Mesenchymal stem cell (in vitro differentiated cells and primary cell): ENCODE results near the gene HMG20A.

Experiments
- DNase-seq: peaks from one replicate; pipeline ENCODE4 v3.0.0-alpha.2; 2013
- H2AFZ ChIP-seq: one replicate; pipeline ENCODE4 v1.6.1; 2013; ENCODE audit warnings: low read depth, mild to moderate bottlenecking, control low read depth, inconsistent platforms, low read length, moderate library complexity
- H2AK5ac ChIP-seq: 2 replicates; pipeline ENCODE4 v1.6.1; 2013; ENCODE audit warnings: low read length, moderate library complexity, mild to moderate bottlenecking, inconsistent platforms; ENCODE audit not compliant: severe bottlenecking
- H2BK120ac ChIP-seq: one replicate; pipeline ENCODE4 v1.6.1; 2013; ENCODE audit warnings: low read depth, mild to moderate bottlenecking, inconsistent platforms, low read length, moderate library complexity
- H2BK12ac ChIP-seq, 2 experiments: one replicate each; pipeline ENCODE4 v1.6.1; 2013; ENCODE audit warnings: inconsistent platforms in 2 of 2, low read length in 2 of 2, mild to moderate bottlenecking in 2 of 2, moderate library complexity in 2 of 2, control low read depth in 1 of 2
- H2BK15ac ChIP-seq: one replicate; pipeline ENCODE4 v1.6.1; 2013; ENCODE audit warnings: mild to moderate bottlenecking, low read depth, inconsistent platforms; ENCODE audit not compliant: poor library complexity, severe bottlenecking
- H2BK5ac ChIP-seq: 2 replicates; pipeline ENCODE4 v1.6.1; 2013; ENCODE audit warnings: low read depth, mild to moderate bottlenecking, low read length, control low read depth, inconsistent platforms; ENCODE audit not compliant: poor library complexity, severe bottlenecking
- H3K14ac ChIP-seq, 2 experiments: one replicate each; pipeline ENCODE4 v1.6.1; 2013; ENCODE audit warnings: inconsistent platforms in 2 of 2, low read length in 2 of 2, control low read depth in 1 of 2, mild to moderate bottlenecking in 1 of 2, moderate library complexity in 1 of 2
- H3K18ac ChIP-seq, 2 experiments: one replicate each; pipeline ENCODE4 v1.6.1; 2013; ENCODE audit warnings: inconsistent platforms in 2 of 2, low read length in 2 of 2, control low read depth in 1 of 2, low read depth in 1 of 2, mild to moderate bottlenecking in 1 of 2
- H3K23ac ChIP-seq, 2 experiments: one replicate each; pipeline ENCODE4 v1.6.1; 2013; ENCODE audit warnings: inconsistent platforms in 2 of 2, low read length in 2 of 2, mild to moderate bottlenecking in 2 of 2, moderate library complexity in 2 of 2, control low read depth in 1 of 2
- H3K27ac ChIP-seq: 2 replicates; pipeline ENCODE4 v1.5.1; 2013; ENCODE audit warnings: mild to moderate bottlenecking, moderate library complexity, low read length, control low read depth, inconsistent platforms; ENCODE audit not compliant: poor library complexity, severe bottlenecking
- H3K27me3 ChIP-seq, 2 experiments: 2 replicates each; pipeline versions ENCODE4 v1.6.1 to v1.7.0; 2013; ENCODE audit warnings: low read length in 2 of 2, mild to moderate bottlenecking in 2 of 2, moderate library complexity in 2 of 2, control low read depth in 1 of 2, inconsistent platforms in 1 of 2; ENCODE audit not compliant: control insufficient read depth in 1 of 2, insufficient read depth in 1 of 2
- H3K36me3 ChIP-seq, 2 experiments: 2 replicates each; pipeline versions ENCODE4 v1.6.1 to v1.7.0; 2013; ENCODE audit warnings: low read length in 2 of 2, control low read depth in 1 of 2, inconsistent platforms in 1 of 2, low read depth in 1 of 2, mild to moderate bottlenecking in 1 of 2; ENCODE audit not compliant: insufficient read depth in 2 of 2, control insufficient read depth in 1 of 2
- H3K4ac ChIP-seq, 2 experiments: one replicate each; pipeline ENCODE4 v1.6.1; 2013; ENCODE audit warnings: inconsistent platforms in 2 of 2, low read length in 2 of 2, mild to moderate bottlenecking in 2 of 2, moderate library complexity in 2 of 2, control low read depth in 1 of 2, low read depth in 1 of 2
- H3K4me1 ChIP-seq: 2 replicates; pipeline ENCODE4 v1.6.1; 2013; ENCODE audit warnings: low read depth, low read length, control low read depth; ENCODE audit not compliant: control insufficient read depth, insufficient read depth
- H3K4me2 ChIP-seq: 2 replicates; pipeline ENCODE4 v1.6.1; 2013; ENCODE audit warnings: low read length, mild to moderate bottlenecking, inconsistent platforms; ENCODE audit not compliant: poor library complexity, severe bottlenecking
- H3K4me3 ChIP-seq, 2 experiments: 2 replicates each; pipeline versions ENCODE4 v1.5.1 to v1.7.0; 2013; ENCODE audit warnings: low read length in 2 of 2, mild to moderate bottlenecking in 2 of 2, control low read depth in 1 of 2, low read depth in 1 of 2; ENCODE audit not compliant: insufficient read depth in 1 of 2
- H3K79me1 ChIP-seq: replicated peaks from 2 replicates; pipeline ENCODE4 v1.6.1; 2013; ENCODE audit warnings: mild to moderate bottlenecking, control low read depth, low read length, inconsistent platforms; ENCODE audit not compliant: poor library complexity, severe bottlenecking
- H3K9ac ChIP-seq: 2 replicates; pipeline ENCODE4 v1.7.0; 2013; ENCODE audit warnings: mild to moderate bottlenecking, low read length, moderate library complexity
- H3K9me3 ChIP-seq: 2 replicates; pipeline ENCODE4 v1.7.0; 2013; ENCODE audit warnings: mild to moderate bottlenecking, low read length; ENCODE audit not compliant: control insufficient read depth
- H4K8ac ChIP-seq: one replicate; pipeline ENCODE4 v1.6.1; 2013; ENCODE audit warnings: inconsistent platforms, mild to moderate bottlenecking, low read length, moderate library complexity
- H4K91ac ChIP-seq: one replicate; pipeline ENCODE4 v1.6.1; 2013; ENCODE audit warnings: mild to moderate bottlenecking, low read length, inconsistent platforms
- WGBS: methylation state at CpG from one replicate; pipeline ENCODE4 v1.1.7; 2013; ENCODE audit warnings: mixed read lengths; 5-methylcytosine and 5-hydroxymethylcytosine counted together

HMG20A gene

DNA sequence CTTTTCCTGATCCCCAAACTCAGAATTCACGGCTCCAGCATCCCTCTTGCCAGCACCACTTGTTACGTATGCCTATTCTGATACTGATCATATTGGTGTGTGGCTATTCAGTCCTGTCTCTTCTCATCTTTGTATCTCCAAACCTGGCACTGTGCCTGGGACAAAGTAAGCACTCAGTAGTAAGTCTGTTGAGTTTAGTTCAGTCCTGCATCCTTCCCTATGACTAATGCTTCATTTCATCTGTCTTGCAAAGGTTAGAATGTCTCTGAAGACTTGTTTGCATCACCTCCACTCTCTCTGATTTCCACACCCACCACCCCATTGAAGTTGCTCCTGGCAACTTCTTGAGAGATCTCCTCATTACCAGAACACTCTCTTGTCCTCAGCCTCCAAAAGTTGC lies 80.3 kb downstream of the HMG20A start:
- H2BK15ac ChIP-seq = no peak overlapping the region
- no peak overlapping the region for H3K4me2 ChIP-seq
- no peak overlapping the region for H3K27ac ChIP-seq
- H3K9me3 ChIP-seq = no peaks in the 10 kb centered on the region
- WGBS = 92% methylated on average over 2 of the region's 2 CpGs
- no peak overlapping the region for H2AFZ ChIP-seq
- no peak overlapping the region for H3K4me3 ChIP-seq
- H3K14ac ChIP-seq = no peak overlapping the region
- no peak overlapping the region for H3K18ac ChIP-seq
- no peak overlapping the region for H3K9ac ChIP-seq
- no peaks in the 10 kb centered on the region for H3K79me1 ChIP-seq
- no peak overlapping the region for H3K4ac ChIP-seq
- H2BK5ac ChIP-seq = no peak overlapping the region
- no peak overlapping the region for H2AK5ac ChIP-seq
- H3K4me1 ChIP-seq = peaks cover 21% of the 10 kb centered on the region
- H2BK120ac ChIP-seq = no peak overlapping the region
- DNase-seq = peak; percentile 59
- H3K23ac ChIP-seq = no peak overlapping the region
- H3K27me3 ChIP-seq = no peaks in the 10 kb centered on the region
- H2BK12ac ChIP-seq = no peak overlapping the region
- no peak overlapping the region for H4K8ac ChIP-seq
- no peaks in the 10 kb centered on the region for H3K36me3 ChIP-seq
- no peak overlapping the region for H4K91ac ChIP-seq

DNA sequence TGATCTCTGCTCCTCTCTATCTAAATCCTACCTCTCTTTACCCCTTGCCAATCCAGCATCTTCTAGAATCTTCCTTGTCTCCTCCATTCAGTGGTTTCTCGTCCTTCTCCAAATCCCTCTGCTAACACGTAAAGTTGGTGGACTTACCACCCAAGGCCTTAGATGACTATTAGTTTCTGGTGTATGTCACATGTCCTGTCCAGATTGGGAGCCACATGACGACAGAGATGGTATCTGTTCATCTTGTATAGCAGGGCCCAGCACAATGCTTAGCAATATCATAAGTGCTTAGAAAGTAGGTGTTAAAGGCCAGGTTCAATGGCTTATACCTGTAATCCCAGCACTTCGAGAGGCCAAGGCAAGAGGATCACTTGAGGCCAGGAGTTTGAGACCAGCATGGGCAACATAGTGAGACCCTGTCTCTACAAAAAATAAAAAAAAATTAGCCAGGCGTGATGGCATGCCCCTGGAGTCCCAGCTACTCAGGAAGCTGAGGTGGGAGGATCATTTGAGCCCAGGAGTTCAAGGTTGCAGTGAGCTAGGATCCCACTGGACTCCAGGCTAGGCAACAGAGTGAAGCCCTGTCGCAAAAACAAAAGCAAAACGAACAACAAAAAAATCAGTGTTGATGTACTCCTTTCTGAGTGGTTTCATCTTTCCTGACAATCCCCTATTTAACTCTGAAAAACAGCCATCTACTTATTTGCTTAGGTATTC lies 81.8 kb downstream of the HMG20A start:
- no peaks in the 10 kb centered on the region for H3K9me3 ChIP-seq
- H3K4me1 ChIP-seq = peaks cover 18% of the 10 kb centered on the region
- H3K9ac ChIP-seq = no peak overlapping the region
- H2AK5ac ChIP-seq = no peak overlapping the region
- H4K91ac ChIP-seq = no peak overlapping the region
- H3K4ac ChIP-seq = no peak overlapping the region
- H4K8ac ChIP-seq = no peak overlapping the region
- H3K27me3 ChIP-seq = no peaks in the 10 kb centered on the region
- H3K18ac ChIP-seq = no peak overlapping the region
- no peak overlapping the region for H2BK15ac ChIP-seq
- no peak overlapping the region for H2BK12ac ChIP-seq
- 92% methylated on average over 7 of the region's 7 CpGs for WGBS
- no peak overlapping the region for H2BK5ac ChIP-seq
- no peaks in the 10 kb centered on the region for H3K36me3 ChIP-seq
- no peak overlapping the region for H2AFZ ChIP-seq
- H2BK120ac ChIP-seq = no peak overlapping the region
- H3K4me3 ChIP-seq = no peak overlapping the region
- H3K79me1 ChIP-seq = no peaks in the 10 kb centered on the region
- H3K4me2 ChIP-seq = no peak overlapping the region
- no peak overlapping the region for H3K27ac ChIP-seq
- no peak overlapping the region for H3K23ac ChIP-seq
- DNase-seq = no peak
- H3K14ac ChIP-seq = no peak overlapping the region

DNA sequence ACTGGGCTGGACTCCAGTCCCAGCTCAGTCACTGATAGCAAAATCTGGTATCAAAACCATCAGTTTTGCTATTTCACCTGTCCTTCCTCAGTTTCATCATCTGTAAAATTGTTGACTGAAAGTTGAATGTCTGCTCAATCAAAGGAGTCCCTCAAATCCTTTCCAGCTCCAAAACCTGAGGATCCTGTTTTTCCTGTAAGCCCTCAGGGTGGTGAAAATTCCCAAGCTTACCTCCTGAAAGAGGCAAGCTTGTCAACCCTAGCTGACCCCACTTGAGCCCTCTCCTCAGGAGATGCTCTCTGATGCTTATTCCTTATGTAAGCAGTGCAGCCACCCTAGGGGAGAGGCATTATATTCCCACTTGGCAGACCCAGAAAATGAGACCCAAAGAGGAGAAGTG lies 82.6 kb downstream of the HMG20A start:
- no peak overlapping the region for H3K27ac ChIP-seq
- H4K91ac ChIP-seq = no peak overlapping the region
- H2AFZ ChIP-seq = no peak overlapping the region
- no peak overlapping the region for H3K23ac ChIP-seq
- H3K18ac ChIP-seq = no peak overlapping the region
- H3K36me3 ChIP-seq = no peaks in the 10 kb centered on the region
- no peak overlapping the region for H3K4me2 ChIP-seq
- no peak overlapping the region for H3K14ac ChIP-seq
- no peak overlapping the region for H4K8ac ChIP-seq
- no peaks in the 10 kb centered on the region for H3K27me3 ChIP-seq
- no peaks in the 10 kb centered on the region for H3K9me3 ChIP-seq
- no peak overlapping the region for H2BK12ac ChIP-seq
- peaks cover 22% of the 10 kb centered on the region for H3K4me1 ChIP-seq
- no peaks in the 10 kb centered on the region for H3K79me1 ChIP-seq
- H2BK5ac ChIP-seq = no peak overlapping the region
- no peak overlapping the region for H2BK120ac ChIP-seq
- no peak overlapping the region for H2BK15ac ChIP-seq
- no peak for DNase-seq
- H3K4me3 ChIP-seq = no peak overlapping the region
- no peak overlapping the region for H2AK5ac ChIP-seq
- H3K4ac ChIP-seq = no peak overlapping the region
- H3K9ac ChIP-seq = no peak overlapping the region

DNA sequence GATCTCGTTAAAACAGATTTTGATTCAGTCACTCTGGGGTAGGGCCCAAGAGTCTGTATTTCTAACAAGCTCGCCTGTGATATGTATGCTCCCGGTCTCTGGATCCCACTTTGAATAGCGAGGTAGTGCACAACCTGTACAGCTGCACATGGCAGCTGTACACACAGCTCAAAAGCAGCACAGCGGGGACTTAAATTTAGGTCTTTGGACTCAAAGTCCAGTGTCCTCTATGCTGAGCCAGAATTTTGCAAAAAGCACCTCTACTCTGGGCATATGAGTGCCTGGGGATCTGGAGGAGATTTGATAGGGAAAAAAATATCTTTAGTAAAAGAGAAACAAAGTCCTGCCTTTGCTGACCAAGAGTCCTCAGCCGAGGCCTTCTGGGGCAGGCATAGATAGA lies 83.1 kb downstream of the HMG20A start:
- Histone ChIP-seq H3K4me3 (no peak overlapping the region), H3K9me3 (no peaks in the 10 kb centered on the region), H3K27ac (no peak overlapping the region), H2BK120ac (no peak overlapping the region), H4K91ac (no peak overlapping the region), H3K4me2 (no peak overlapping the region), H3K18ac (no peak overlapping the region), H2BK12ac (no peak overlapping the region), H3K27me3 (no peaks in the 10 kb centered on the region), H2BK15ac (no peak overlapping the region), H3K23ac (no peak overlapping the region), H3K4ac (no peak overlapping the region), H3K79me1 (no peaks in the 10 kb centered on the region), H4K8ac (no peak overlapping the region), H2AFZ (no peak overlapping the region), H2BK5ac (no peak overlapping the region), H2AK5ac (no peak overlapping the region), H3K36me3 (no peaks in the 10 kb centered on the region), H3K9ac (no peak overlapping the region), H3K14ac (no peak overlapping the region), H3K4me1 (peaks cover 22% of the 10 kb centered on the region)
- 93% methylated on average over 6 of the region's 6 CpGs for WGBS
- no peak for DNase-seq
